MM.1S (cell line): ENCODE data around the gene WDR45.

Source experiments
- DNase-seq: peaks from one replicate; pipeline ENCODE4 v3.0.0-alpha.2; 2015
- H2AFZ ChIP-seq: fragments of 300-600 bp; sonication (generic); 2 replicates; pipeline ENCODE4 v1.6.0; 2016; ENCODE audit warnings: antibody characterized with exemption, low read length
- H3F3A ChIP-seq: fragments of 300-600 bp; sonication (generic); 2 replicates; pipeline ENCODE4 v1.6.1; 2016; ENCODE audit warnings: mild to moderate bottlenecking, antibody characterized with exemption, low read length, moderate library complexity, mixed read lengths; ENCODE audit not compliant: insufficient read depth
- H3K27ac ChIP-seq: fragments of 300-600 bp; sonication (generic); 2 replicates; pipeline ENCODE4 v1.5.1; 2016; ENCODE audit warnings: mild to moderate bottlenecking, low read length
- H3K27me3 ChIP-seq: fragments of 300-600 bp; sonication (generic); replicated peaks from 2 replicates; pipeline ENCODE4 v1.6.0; 2016; ENCODE audit warnings: low read length; ENCODE audit not compliant: insufficient read depth
- H3K36me3 ChIP-seq: fragments of 300-600 bp; sonication (generic); replicated peaks from 2 replicates; pipeline ENCODE4 v1.6.1; 2016; ENCODE audit warnings: mild to moderate bottlenecking, low read length, mixed read lengths; ENCODE audit not compliant: insufficient read depth
- H3K4me1 ChIP-seq: fragments of 300-600 bp; sonication (generic); 2 replicates; pipeline ENCODE4 v1.6.1; 2016; ENCODE audit warnings: low read length, mixed read lengths
- H3K4me2 ChIP-seq: fragments of 300-600 bp; sonication (generic); 2 replicates; pipeline ENCODE4 v1.6.0; 2016; ENCODE audit warnings: low read depth, low read length
- H3K4me3 ChIP-seq: fragments of 300-600 bp; sonication (generic); 2 replicates; pipeline ENCODE4 v1.5.1; 2016; ENCODE audit warnings: low read length, mixed read lengths
- H3K79me2 ChIP-seq: fragments of 300-600 bp; sonication (generic); 2 replicates; pipeline ENCODE4 v1.6.1; 2016; ENCODE audit warnings: mixed run types, low read length, mixed read lengths
- H3K9ac ChIP-seq: fragments of 300-600 bp; sonication (generic); 2 replicates; pipeline ENCODE4 v1.6.1; 2016; ENCODE audit warnings: low read length, mixed read lengths
- H3K9me2 ChIP-seq: fragments of 300-600 bp; sonication (generic); replicated peaks from 2 replicates; pipeline ENCODE4 v1.6.1; 2016; ENCODE audit warnings: mild to moderate bottlenecking, low read length, mixed read lengths; ENCODE audit not compliant: insufficient read depth
- H3K9me3 ChIP-seq: fragments of 300-600 bp; sonication (generic); replicated peaks from 2 replicates; pipeline ENCODE4 v1.6.1; 2016; ENCODE audit warnings: mild to moderate bottlenecking, low read length, mixed read lengths; ENCODE audit not compliant: insufficient read depth
- H4K20me1 ChIP-seq: fragments of 300-600 bp; sonication (generic); 2 replicates; pipeline ENCODE4 v1.6.1; 2016; ENCODE audit warnings: mild to moderate bottlenecking, low read length, moderate library complexity, mixed read lengths; ENCODE audit not compliant: insufficient read depth
- CTCF ChIP-seq: fragments of 300-600 bp; sonication (generic); IDR thresholded peaks from 2 replicates; pipeline ENCODE4 v1.5.1; 2016; ENCODE audit warnings: antibody characterized with exemption, low read length, mixed read lengths
- EZH2 ChIP-seq: fragments of 300-600 bp; sonication (generic); optimal IDR thresholded peaks from 2 replicates; pipeline ENCODE3; 2017; ENCODE audit warnings: low read depth, mild to moderate bottlenecking, antibody characterized with exemption, low read length, mixed read lengths
- EZH2phosphoT487 ChIP-seq: fragments of 300-600 bp; sonication (generic); IDR thresholded peaks from 2 replicates; pipeline ENCODE4 v1.6.1; 2018; ENCODE audit warnings: antibody characterized with exemption, low read length

Gene WDR45

DNA sequence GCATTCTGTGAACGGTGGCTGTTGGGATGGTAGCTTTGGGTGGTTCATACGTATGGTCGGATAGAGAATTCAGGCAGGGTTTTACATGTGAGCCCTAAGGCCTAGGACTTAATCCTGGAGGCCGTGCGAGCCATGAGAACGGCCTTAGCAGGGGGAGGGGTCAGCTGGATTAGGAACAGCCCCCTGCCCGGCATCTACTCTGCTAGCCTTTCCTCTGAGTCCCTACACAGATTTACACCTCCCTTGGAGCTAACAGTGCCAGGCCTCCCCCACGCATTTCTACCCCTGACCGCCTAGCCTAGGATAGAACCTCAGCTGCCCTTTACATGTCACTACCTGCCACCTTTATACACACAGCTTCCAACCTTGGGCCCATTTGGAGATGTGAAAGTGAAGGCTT lies 13.0 kb downstream of the WDR45 start:
- Histone ChIP-seq H3K36me3 (no peaks in the 10 kb centered on the region), H3K4me3 (no peak overlapping the region), H3K4me2 (no peak overlapping the region)

DNA sequence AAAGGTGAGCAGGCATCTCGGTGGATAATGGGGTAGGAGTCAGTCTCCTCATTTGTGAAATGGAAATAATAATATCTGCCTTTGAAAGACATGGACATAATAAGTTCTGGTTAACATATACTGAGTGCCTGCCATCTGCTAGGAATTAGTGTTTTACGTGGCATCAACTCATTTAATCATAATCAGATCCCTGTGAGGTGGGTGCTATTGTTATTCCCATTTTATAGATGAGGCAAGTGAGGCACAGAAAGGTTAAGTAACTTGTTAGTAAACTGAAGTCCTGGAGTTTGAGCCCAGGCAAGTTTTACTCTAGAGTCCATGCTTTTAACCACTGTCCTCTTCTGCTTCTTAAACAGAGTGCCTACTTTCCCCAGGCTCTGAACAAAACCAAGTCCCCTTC lies 13.4 kb downstream of the WDR45 start:
- TF ChIP-seq CTCF (no peak), EZH2 (no peak), EZH2phosphoT487 (no peak)

More for the DNA sequence above, 13.0 kb downstream of the WDR45 start:
- Histone ChIP-seq H4K20me1 (no peaks in the 10 kb centered on the region), H3K4me1 (no peaks in the 10 kb centered on the region), H3K27me3 (no peaks in the 10 kb centered on the region), H3K27ac (no peak overlapping the region), H3K9me2 (no peaks in the 10 kb centered on the region), H3K9me3 (no peaks in the 10 kb centered on the region), H3F3A (no peaks in the 10 kb centered on the region), H2AFZ (no peak overlapping the region), H3K79me2 (no peaks in the 10 kb centered on the region), H3K9ac (no peak overlapping the region)
- DNase-seq, result no peak
- TF ChIP-seq EZH2 (no peak), EZH2phosphoT487 (no peak), CTCF (no peak)

DNA sequence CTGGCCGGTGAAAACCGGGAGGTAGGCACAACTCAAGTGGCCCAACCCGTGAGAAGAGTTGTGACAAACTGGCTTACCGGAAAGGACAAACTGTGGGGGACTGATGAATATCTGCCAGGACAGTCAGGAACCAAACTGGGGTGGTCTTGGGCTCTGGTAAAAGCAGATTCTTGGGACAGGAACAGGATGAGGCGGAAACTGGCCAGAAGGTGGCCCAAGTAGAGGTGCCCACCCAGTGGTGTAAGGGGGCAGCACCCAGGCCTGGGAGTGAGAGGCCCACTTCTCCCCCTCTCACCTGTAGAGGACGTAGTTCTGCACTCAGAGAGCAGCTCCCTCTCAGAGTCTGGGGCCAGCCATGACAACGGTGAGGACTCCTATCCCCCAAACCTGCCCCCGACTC lies 15.0 kb downstream of the WDR45 start:
- TF ChIP-seq CTCF, result no peak
- TF ChIP-seq EZH2phosphoT487, result no peak
- TF ChIP-seq EZH2, result no peak
- no peak overlapping the region for H2AFZ ChIP-seq
- no peaks in the 10 kb centered on the region for H3K4me1 ChIP-seq
- peaks cover 3% of the 10 kb centered on the region; the same call in 1 of the 2 replicates for H3K79me2 ChIP-seq
- no peak overlapping the region for H3K4me2 ChIP-seq
- H3F3A ChIP-seq, result no peaks in the 10 kb centered on the region
- DNase-seq, result no peak
- no peaks in the 10 kb centered on the region for H3K36me3 ChIP-seq
- no peaks in the 10 kb centered on the region for H3K9me3 ChIP-seq
- H3K27ac ChIP-seq, result no peak overlapping the region
- H3K9ac ChIP-seq, result no peak overlapping the region
- H3K9me2 ChIP-seq, result no peaks in the 10 kb centered on the region
- no peak overlapping the region for H3K4me3 ChIP-seq
- H3K27me3 ChIP-seq, result no peaks in the 10 kb centered on the region
- no peaks in the 10 kb centered on the region for H4K20me1 ChIP-seq

More for the DNA sequence above, 13.4 kb downstream of the WDR45 start:
- H3K4me3 ChIP-seq, result no peak overlapping the region
- no peaks in the 10 kb centered on the region for H3F3A ChIP-seq
- no peaks in the 10 kb centered on the region for H3K9me2 ChIP-seq
- no peaks in the 10 kb centered on the region for H3K9me3 ChIP-seq
- H3K4me1 ChIP-seq, result no peaks in the 10 kb centered on the region
- H3K4me2 ChIP-seq, result no peak overlapping the region
- no peak for DNase-seq
- no peak overlapping the region for H3K9ac ChIP-seq
- H4K20me1 ChIP-seq, result no peaks in the 10 kb centered on the region
- H3K27ac ChIP-seq, result no peak overlapping the region
- H3K27me3 ChIP-seq, result no peaks in the 10 kb centered on the region
- H2AFZ ChIP-seq, result no peak overlapping the region
- no peaks in the 10 kb centered on the region for H3K36me3 ChIP-seq
- no peaks in the 10 kb centered on the region for H3K79me2 ChIP-seq
